ENCODE data around the gene INTS14.

DNA sequence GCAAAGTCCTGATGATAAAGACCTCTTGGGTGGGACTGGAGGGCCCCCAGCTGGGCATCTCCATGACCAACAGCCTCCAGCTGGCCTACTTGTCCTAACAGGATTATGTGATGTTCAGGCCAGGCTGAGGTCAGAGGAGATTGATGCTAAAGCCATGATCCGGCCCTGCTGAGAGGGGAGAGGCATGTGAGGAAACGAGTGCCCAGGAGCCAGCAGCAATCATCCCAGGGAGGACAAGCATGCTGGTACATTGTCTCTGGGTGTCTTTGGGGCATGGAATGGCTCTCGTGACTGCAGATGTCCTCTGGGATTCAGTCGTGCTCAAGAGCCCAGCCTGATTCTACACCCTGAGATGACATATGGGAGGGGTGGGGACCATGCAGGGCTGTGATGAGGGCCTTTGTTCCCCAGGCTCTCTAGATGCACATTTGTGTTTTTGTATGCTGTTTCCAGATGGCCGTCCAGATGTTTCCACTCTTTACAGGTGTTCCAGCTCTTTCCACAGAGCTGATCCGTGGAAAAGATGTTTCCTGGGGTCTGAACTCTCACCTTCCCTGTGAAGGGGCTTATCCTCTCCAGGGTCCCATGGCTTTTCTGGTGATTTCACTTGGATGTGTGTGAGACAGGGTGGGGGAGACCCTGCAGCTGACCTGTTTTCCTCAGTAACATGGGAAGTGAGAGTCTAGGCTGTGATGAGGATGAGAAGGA lies 31.0 kb upstream of the INTS14 start:
- TF ChIP-seq, protein P1, sequence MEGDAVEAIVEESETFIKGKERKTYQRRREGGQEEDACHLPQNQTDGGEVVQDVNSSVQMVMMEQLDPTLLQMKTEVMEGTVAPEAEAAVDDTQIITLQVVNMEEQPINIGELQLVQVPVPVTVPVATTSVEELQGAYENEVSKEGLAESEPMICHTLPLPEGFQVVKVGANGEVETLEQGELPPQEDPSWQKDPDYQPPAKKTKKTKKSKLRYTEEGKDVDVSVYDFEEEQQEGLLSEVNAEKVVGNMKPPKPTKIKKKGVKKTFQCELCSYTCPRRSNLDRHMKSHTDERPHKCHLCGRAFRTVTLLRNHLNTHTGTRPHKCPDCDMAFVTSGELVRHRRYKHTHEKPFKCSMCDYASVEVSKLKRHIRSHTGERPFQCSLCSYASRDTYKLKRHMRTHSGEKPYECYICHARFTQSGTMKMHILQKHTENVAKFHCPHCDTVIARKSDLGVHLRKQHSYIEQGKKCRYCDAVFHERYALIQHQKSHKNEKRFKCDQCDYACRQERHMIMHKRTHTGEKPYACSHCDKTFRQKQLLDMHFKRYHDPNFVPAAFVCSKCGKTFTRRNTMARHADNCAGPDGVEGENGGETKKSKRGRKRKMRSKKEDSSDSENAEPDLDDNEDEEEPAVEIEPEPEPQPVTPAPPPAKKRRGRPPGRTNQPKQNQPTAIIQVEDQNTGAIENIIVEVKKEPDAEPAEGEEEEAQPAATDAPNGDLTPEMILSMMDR (IDR thresholded peaks at IDR 0.05), result no peak
- no peak for TF ChIP-seq IRF2 (CRISPR knock-in tag; IDR thresholded peaks at IDR 0.05; ENCODE audit: borderline replicate concordance, low read depth)
